IgD-negative memory B cell (primary cell): ENCODE results near the gene ANLN. TPM values are rescaled to one million over a fixed set of nuclear protein-coding genes. Genes with fewer than 3 reads are reported as not detected.
"Not testable (repeated sequence)": the region's sequence is repeated elsewhere in the genome, so short reads cannot be mapped to it uniquely, and the experiment has no call there.

Source experiments
- H3K27ac Mint-ChIP-seq, 3 donors: one replicate each; pipeline ENCODE4 v1.8.0; 2020 to 2022; ENCODE audit warnings: mild to moderate bottlenecking in 3 of 3, mixed read lengths in 3 of 3, moderate library complexity in 1 of 3
- H3K27me3 Mint-ChIP-seq: one replicate; pipeline ENCODE4 v1.8.0; 2021; ENCODE audit warnings: mixed read lengths
- H3K36me3 Mint-ChIP-seq: one replicate; pipeline ENCODE4 v1.8.0; 2020; ENCODE audit warnings: mild to moderate bottlenecking, mixed read lengths
- H3K4me1 Mint-ChIP-seq, 3 donors: one replicate each; pipeline ENCODE4 v1.8.0; 2020 to 2022; ENCODE audit warnings: mixed read lengths in 3 of 3, mild to moderate bottlenecking in 1 of 3
- H3K4me3 Mint-ChIP-seq, 4 donors: one replicate each; pipeline ENCODE4 v1.8.0; 2020 to 2022; ENCODE audit warnings: mild to moderate bottlenecking in 4 of 4, mixed read lengths in 4 of 4, moderate library complexity in 3 of 4
- H3K9me3 Mint-ChIP-seq, 3 donors: one replicate each; pipeline ENCODE4 v1.8.0; 2020 to 2021; ENCODE audit warnings: mixed read lengths in 3 of 3, mild to moderate bottlenecking in 1 of 3
- polyA plus RNA-seq: library from polyadenylated mRNA; unstranded; fragments of 300-500 nt; fragmentation: Illumina TruSeq; gene quantifications from one replicate; pipeline ENCODE4 v1.2.3, GENCODE V29; 2021

Gene ANLN
- polyA plus RNA-seq, 1 donor from 2014 or later, result not detected

DNA sequence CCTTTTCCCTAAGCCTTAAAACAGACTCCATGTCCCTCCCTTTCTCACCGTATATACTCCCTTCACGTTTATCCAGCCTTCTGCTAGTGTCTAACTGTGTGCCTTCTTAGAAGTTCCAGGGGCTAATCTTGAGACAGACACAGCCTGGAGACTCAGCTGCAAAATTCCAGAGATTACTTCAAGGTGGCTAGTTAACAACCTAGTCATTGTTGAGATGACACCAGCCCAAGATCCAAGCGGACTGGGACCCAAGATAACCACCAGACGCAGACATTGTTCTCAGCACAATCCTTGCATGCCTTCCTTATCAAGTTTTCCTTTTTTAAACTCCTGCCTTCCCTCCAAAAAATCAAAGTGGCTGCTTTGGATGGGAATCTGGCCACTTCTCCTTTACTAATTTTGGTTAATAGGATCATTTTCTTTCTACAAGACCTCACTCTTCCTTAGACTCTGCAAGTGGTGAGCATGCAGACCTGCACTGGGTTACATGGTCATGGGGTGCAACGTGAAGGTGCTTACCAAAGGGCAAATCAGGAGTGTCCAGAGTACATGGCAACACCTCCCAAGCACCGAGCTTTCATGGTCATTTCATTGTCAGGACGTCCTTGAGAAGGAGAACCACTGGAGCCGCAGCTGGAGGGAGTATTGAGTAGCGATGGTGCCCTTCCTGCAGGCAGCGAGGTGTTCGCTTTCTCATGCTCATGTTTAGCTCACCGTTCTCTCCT is 69.7 kb downstream of the ANLN start:
- H3K9me3 Mint-ChIP-seq, result no peaks in the 10 kb centered on the region
- H3K36me3 Mint-ChIP-seq, result no peaks in the 10 kb centered on the region
- H3K27ac Mint-ChIP-seq, result peak overlapping the region in 1 of 3 donors; percentile 54
- H3K27me3 Mint-ChIP-seq, result no peaks in the 10 kb centered on the region
- no peak overlapping the region for H3K4me3 Mint-ChIP-seq
- H3K4me1 Mint-ChIP-seq, result no peaks in the 10 kb centered on the region

DNA sequence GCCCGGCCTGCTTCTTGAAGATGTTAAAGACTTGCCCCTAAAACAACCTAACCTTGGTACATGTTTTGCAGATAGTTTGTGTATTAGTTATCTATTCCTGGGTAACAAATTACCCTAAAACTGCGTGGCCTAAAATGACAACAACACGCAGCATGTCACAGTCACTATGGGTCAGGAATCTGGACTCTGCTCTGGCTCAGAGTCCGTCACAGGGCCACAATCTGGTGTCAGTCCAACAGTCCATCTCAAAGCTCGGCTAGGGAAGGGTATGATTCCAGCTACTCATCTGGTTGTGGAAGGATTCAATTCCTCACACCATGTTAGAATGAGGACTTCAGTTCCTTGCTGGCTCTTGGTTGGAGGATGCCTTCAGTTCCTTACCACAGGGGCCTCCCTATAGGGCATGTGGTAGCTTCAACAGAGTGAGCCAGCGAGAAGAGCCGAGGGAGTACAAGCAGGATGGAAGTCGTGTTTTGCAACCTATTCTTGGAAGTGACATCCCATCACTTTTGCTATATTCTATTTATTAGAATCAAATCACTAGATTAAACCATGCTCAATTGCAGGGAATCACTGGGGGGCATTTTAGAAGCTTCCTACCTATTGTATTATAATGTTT is 71.3 kb downstream of the ANLN start:
- H3K27me3 Mint-ChIP-seq, result peaks cover 1% of the 10 kb centered on the region
- H3K4me3 Mint-ChIP-seq, result no peak overlapping the region
- H3K9me3 Mint-ChIP-seq, result peaks cover 0 to 2% (median 0%) of the 10 kb centered on the region in 3 donors
- no peak overlapping the region for H3K27ac Mint-ChIP-seq
- H3K4me1 Mint-ChIP-seq, result no peaks in the 10 kb centered on the region
- no peaks in the 10 kb centered on the region for H3K36me3 Mint-ChIP-seq

DNA sequence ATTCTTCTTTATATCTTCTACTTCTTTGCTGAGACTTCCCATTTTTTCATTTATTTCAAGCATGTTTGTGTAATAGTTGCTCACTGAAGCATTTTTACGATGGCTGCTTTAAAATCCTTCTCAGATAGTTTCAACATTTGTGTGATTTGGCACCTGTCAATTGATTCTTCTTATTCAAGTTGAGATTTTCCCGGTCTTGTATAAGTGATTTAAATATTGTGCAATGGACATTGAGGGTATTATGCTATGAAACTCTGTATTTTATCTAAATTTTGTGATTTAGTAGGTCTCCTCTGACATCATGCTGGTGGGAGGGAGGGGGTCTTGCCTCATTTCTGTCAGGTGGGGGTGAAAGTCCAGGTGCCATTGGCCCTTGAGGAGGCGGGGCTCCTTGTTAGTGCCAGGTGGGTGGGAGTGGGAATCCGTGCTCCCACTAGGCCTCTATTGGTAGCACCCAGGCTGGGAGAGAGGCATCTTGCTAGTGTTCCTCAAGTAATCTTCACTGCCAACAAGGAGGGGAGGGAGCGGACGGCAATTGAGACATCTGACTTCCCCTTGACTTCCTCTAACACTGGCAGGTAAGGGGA is 73.0 kb downstream of the ANLN start:
- Mint-ChIP-seq H3K27me3 (peaks cover 1% of the 10 kb centered on the region), H3K36me3 (no peaks in the 10 kb centered on the region), H3K4me3 (no peak overlapping the region), H3K27ac (no peak overlapping the region), H3K4me1 (no peaks in the 10 kb centered on the region), H3K9me3 (peaks cover 0 to 2% (median 0%) of the 10 kb centered on the region in 3 donors)

GRCh38 chr7:36464271-36464670 is 74.6 kb downstream of the ANLN start:
- H3K27ac Mint-ChIP-seq, result no peak overlapping the region
- H3K36me3 Mint-ChIP-seq, result no peaks in the 10 kb centered on the region
- H3K27me3 Mint-ChIP-seq, result peaks cover 4% of the 10 kb centered on the region
- H3K9me3 Mint-ChIP-seq, result peaks cover 0 to 2% (median 0%) of the 10 kb centered on the region in 3 donors
- H3K4me1 Mint-ChIP-seq, result no peaks in the 10 kb centered on the region
- H3K4me3 Mint-ChIP-seq, result no peak overlapping the region

- H3K4me3 Mint-ChIP-seq, H3K9me3 Mint-ChIP-seq, H3K27me3 Mint-ChIP-seq, H3K4me1 Mint-ChIP-seq, H3K27ac Mint-ChIP-seq, H3K36me3 Mint-ChIP-seq: not testable (repeated sequence)
Measured at GRCh38 chr7:36466001-36466400, 76.3 kb downstream of the ANLN start.

- no peaks in the 10 kb centered on the region for H3K4me1 Mint-ChIP-seq
- no peak overlapping the region for H3K4me3 Mint-ChIP-seq
- H3K36me3 Mint-ChIP-seq, result no peaks in the 10 kb centered on the region
- peaks cover 0 to 2% (median 0%) of the 10 kb centered on the region in 3 donors for H3K9me3 Mint-ChIP-seq
- no peak overlapping the region for H3K27ac Mint-ChIP-seq
- H3K27me3 Mint-ChIP-seq, result peaks cover 6% of the 10 kb centered on the region
Measured at GRCh38 chr7:36468370-36469101, 78.9 kb downstream of the ANLN start.

DNA sequence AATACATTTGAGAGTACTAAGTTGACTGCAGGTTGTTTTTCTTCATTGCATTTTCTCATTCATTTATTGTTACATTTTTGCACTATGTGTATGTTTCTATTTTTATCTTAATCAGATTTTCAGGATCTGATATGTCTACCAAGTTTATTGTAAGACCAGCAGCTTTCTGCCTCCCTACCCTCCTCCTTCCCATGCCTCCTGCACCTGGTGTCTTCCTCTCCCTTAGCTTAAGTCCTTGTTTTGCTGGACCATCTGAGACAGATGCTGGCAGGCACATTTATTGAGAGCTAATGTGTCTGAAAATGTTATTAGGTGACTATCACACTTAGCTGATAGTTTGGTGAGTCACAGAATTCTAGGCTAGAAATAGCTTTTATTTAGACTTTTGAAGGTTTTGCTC is 79.6 kb downstream of the ANLN start:
- H3K27ac Mint-ChIP-seq, result no peak overlapping the region
- H3K9me3 Mint-ChIP-seq, result peaks cover 0 to 2% (median 0%) of the 10 kb centered on the region in 3 donors
- no peak overlapping the region for H3K4me3 Mint-ChIP-seq
- peaks cover 6% of the 10 kb centered on the region for H3K27me3 Mint-ChIP-seq
- no peaks in the 10 kb centered on the region for H3K36me3 Mint-ChIP-seq
- H3K4me1 Mint-ChIP-seq, result no peaks in the 10 kb centered on the region

GRCh38 chr7:36472141-36472729 is 82.6 kb downstream of the ANLN start:
- no peaks in the 10 kb centered on the region for H3K4me1 Mint-ChIP-seq
- H3K36me3 Mint-ChIP-seq, result no peaks in the 10 kb centered on the region
- H3K9me3 Mint-ChIP-seq, result no peaks in the 10 kb centered on the region
- peaks cover 8% of the 10 kb centered on the region for H3K27me3 Mint-ChIP-seq
- no peak overlapping the region for H3K4me3 Mint-ChIP-seq
- no peak overlapping the region for H3K27ac Mint-ChIP-seq

GRCh38 chr7:36473454-36474282 is 84.0 kb downstream of the ANLN start:
- no peaks in the 10 kb centered on the region for H3K9me3 Mint-ChIP-seq
- no peaks in the 10 kb centered on the region for H3K4me1 Mint-ChIP-seq
- no peak overlapping the region for H3K27ac Mint-ChIP-seq
- H3K27me3 Mint-ChIP-seq, result peaks cover 5% of the 10 kb centered on the region
- H3K4me3 Mint-ChIP-seq, result no peak overlapping the region
- H3K36me3 Mint-ChIP-seq, result no peaks in the 10 kb centered on the region

DNA sequence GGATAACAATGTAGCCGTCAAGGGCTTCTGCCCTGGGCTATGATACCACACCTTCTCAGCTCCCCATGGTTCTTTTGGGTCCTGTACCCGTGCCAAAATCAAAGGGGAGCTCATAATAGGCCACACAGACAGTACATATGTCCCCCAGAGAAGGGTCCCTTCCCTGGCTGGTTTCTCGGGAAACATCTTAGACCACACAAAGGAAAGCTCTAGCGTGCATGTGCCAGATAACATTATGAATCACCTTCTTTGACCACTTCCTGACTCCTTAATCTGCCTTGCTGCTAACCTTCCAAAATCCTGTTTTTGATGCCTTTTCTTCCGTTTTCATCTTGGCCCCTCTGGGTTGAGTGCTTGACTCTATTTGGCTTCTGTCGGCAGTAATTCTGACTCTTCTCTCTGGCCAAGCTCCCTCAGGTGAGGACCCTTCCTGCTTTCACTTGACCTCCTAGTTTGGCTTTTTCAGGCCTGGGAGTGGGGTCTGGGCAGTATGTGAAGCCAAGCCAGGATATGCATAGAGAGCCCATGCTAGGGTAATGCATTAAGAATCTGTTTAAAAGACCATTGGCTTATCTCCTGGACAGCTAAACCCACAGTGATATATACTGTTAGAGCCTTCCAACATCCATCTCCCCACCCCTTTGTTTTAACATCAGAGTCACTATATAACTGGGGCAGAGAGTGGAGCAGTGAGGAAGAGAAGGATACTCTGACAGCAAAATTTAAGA is 84.8 kb downstream of the ANLN start:
- no peaks in the 10 kb centered on the region for H3K4me1 Mint-ChIP-seq
- no peak overlapping the region for H3K4me3 Mint-ChIP-seq
- H3K27ac Mint-ChIP-seq, result no peak overlapping the region
- H3K36me3 Mint-ChIP-seq, result peaks cover 3% of the 10 kb centered on the region
- H3K9me3 Mint-ChIP-seq, result peaks cover 0 to 2% (median 0%) of the 10 kb centered on the region in 3 donors
- peaks cover 5% of the 10 kb centered on the region for H3K27me3 Mint-ChIP-seq

- no peaks in the 10 kb centered on the region for H3K4me1 Mint-ChIP-seq
- no peak overlapping the region for H3K27ac Mint-ChIP-seq
- peaks cover 5% of the 10 kb centered on the region for H3K27me3 Mint-ChIP-seq
- peaks cover 0 to 7% (median 4%) of the 10 kb centered on the region in 3 donors for H3K9me3 Mint-ChIP-seq
- H3K4me3 Mint-ChIP-seq, result no peak overlapping the region
- H3K36me3 Mint-ChIP-seq, result peaks cover 6% of the 10 kb centered on the region
Measured at GRCh38 chr7:36475011-36475342, 85.3 kb downstream of the ANLN start.

GRCh38 chr7:36475381-36475780 is 85.7 kb downstream of the ANLN start:
- no peaks in the 10 kb centered on the region for H3K4me1 Mint-ChIP-seq
- no peak overlapping the region for H3K4me3 Mint-ChIP-seq
- peaks cover 0 to 9% (median 4%) of the 10 kb centered on the region in 3 donors for H3K9me3 Mint-ChIP-seq
- H3K27ac Mint-ChIP-seq, result no peak overlapping the region
- H3K27me3 Mint-ChIP-seq, result peaks cover 3% of the 10 kb centered on the region
- H3K36me3 Mint-ChIP-seq, result peaks cover 6% of the 10 kb centered on the region

DNA sequence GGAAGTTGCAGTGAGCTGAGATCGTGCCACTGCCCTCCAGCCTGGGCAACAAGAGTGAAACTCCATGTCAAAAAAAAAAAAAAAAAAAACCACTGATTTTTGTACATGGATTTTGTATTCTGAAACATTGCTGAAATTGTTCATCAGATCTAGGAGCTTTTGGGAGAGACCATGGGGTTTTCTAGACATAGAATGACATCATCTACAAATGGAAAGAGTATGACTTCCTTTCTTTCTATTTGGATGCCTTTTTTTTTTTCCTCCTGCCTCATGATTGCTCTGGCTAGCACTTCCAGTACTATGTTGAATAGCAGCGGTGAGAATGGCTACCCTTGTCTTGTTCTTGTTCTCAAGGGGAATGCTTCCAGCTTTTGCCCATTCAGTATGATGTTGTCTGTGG is 89.1 kb downstream of the ANLN start:
- H3K4me1 Mint-ChIP-seq, result peaks cover 0 to 2% (median 0%) of the 10 kb centered on the region in 3 donors
- H3K27me3 Mint-ChIP-seq, result peaks cover 3% of the 10 kb centered on the region
- H3K4me3 Mint-ChIP-seq, result no peak overlapping the region
- H3K9me3 Mint-ChIP-seq, result peaks cover 3 to 9% (median 4%) of the 10 kb centered on the region in 3 donors
- peaks cover 6% of the 10 kb centered on the region for H3K36me3 Mint-ChIP-seq
- no peak overlapping the region for H3K27ac Mint-ChIP-seq

DNA sequence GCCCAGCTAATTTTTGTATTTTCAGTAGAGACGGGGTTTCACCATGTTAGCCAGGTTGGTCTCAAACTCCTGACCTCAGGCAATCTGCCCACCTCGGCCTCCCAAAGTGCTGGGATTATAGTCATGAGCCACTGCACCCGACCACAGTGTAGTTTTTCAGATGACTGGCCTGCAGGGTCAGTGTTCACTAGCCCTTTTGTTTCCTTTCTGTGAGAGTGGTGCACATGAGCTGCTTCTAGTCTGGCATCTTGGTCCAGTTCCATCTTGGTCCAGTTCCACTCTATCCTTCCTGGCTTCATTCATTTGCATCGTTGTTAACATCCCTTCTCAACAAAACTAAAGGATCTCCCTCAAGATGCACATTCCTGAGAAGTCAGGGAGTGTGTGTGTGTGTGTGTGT is 94.2 kb downstream of the ANLN start:
- not testable (repeated sequence) for H3K4me3 Mint-ChIP-seq, H3K36me3 Mint-ChIP-seq, H3K9me3 Mint-ChIP-seq, H3K27ac Mint-ChIP-seq, H3K27me3 Mint-ChIP-seq, H3K4me1 Mint-ChIP-seq
